Activated T-helper 1 cell treated with anti-CD3 and anti-CD28 coated beads, Interleukin-12 subunit alpha, Interleukin-12 subunit beta, Interleukin-2, Interleukin-4 antibody, amounts not matched to agents 30 ng/mL and 10 ng/mL and 1 ng/mL, durations not matched to agents 14 hours and 24 hours and 36 hours (primary cell): ENCODE data around the gene CYP4F11. TPM values are rescaled to one million over a fixed set of nuclear protein-coding genes. Genes with fewer than 3 reads are reported as not detected.
"Not testable (repeated sequence)": the region's sequence is repeated elsewhere in the genome, so short reads cannot be mapped to it uniquely, and the experiment has no call there.

ENCODE experiments used
- DNase-seq: peaks from one replicate; pipeline ENCODE4 v3.0.0; 2021; ENCODE audit warnings: low spot score
- H3K27ac Mint-ChIP-seq: one replicate; pipeline ENCODE4 v1.8.0; 2021; ENCODE audit warnings: mild to moderate bottlenecking, mixed read lengths
- H3K27me3 Mint-ChIP-seq: one replicate; pipeline ENCODE4 v1.8.0; 2022; ENCODE audit warnings: mild to moderate bottlenecking, moderate library complexity, mixed read lengths; ENCODE audit not compliant: insufficient read depth
- H3K36me3 Mint-ChIP-seq: one replicate; pipeline ENCODE4 v1.8.0; 2021; ENCODE audit warnings: low read depth, mixed read lengths
- H3K4me1 Mint-ChIP-seq: one replicate; pipeline ENCODE4 v1.8.0; 2021; ENCODE audit warnings: low read depth, mixed read lengths
- H3K4me3 Mint-ChIP-seq: one replicate; pipeline ENCODE4 v1.8.0; 2021; ENCODE audit warnings: mild to moderate bottlenecking, moderate library complexity, mixed read lengths
- H3K9me3 Mint-ChIP-seq: one replicate; pipeline ENCODE4 v1.8.0; 2021; ENCODE audit warnings: mixed read lengths
- intact Hi-C: fragments of 100-400 bp; cut with micrococcal nuclease; formaldehyde crosslinking; loops from one replicate; pipeline ENCODE4 v1.15.1; 2024
- total RNA-seq: library from RNA; stranded (reverse); gene quantifications from 2 replicates; pipeline ENCODE4 v1.2.3, GENCODE V29; 2022

CYP4F11 gene
- total RNA-seq: not detected in 2 replicates

GRCh38 chr19:15934332-15935078, at the start of gene CYP4F11:
TSS of gene CYP4F11 (minus strand) at chr19:15934529. CDS start at chr19:15934408, 121 bp downstream.
- H3K9me3 Mint-ChIP-seq: peaks cover 13% of the 10 kb centered on the region
- DNase-seq: no peak
- H3K4me1 Mint-ChIP-seq: no peaks in the 10 kb centered on the region
- H3K36me3 Mint-ChIP-seq: no peaks in the 10 kb centered on the region
- intact Hi-C loops: no loop called here
- H3K27ac Mint-ChIP-seq: no peak within 1 kb of the TSS
- H3K27me3 Mint-ChIP-seq: no peaks in the 10 kb centered on the region
- no peak within 1 kb of the TSS for H3K4me3 Mint-ChIP-seq

GRCh38 chr19:15979293-15979692, 45.0 kb upstream of the CYP4F11 start:
- intact Hi-C loops: no loop called here
- H3K4me1 Mint-ChIP-seq: no peaks in the 10 kb centered on the region

GRCh38 chr19:15977690-15978089, 43.4 kb upstream of the CYP4F11 start:
- Mint-ChIP-seq H3K36me3 (no peaks in the 10 kb centered on the region), H3K27me3 (peaks cover 2% of the 10 kb centered on the region), H3K27ac (no peak overlapping the region)

More at GRCh38 chr19:15979293-15979692, 45.0 kb upstream of the CYP4F11 start:
- H3K4me3 Mint-ChIP-seq: no peak overlapping the region
- H3K27ac Mint-ChIP-seq: no peak overlapping the region
- H3K36me3 Mint-ChIP-seq: no peaks in the 10 kb centered on the region
- peaks cover 9% of the 10 kb centered on the region for H3K9me3 Mint-ChIP-seq
- DNase-seq: no peak
- H3K27me3 Mint-ChIP-seq: peaks cover 2% of the 10 kb centered on the region

GRCh38 chr19:15976836-15977689, 42.7 kb upstream of the CYP4F11 start:
- DNase-seq: no peak
- no peaks in the 10 kb centered on the region for H3K9me3 Mint-ChIP-seq
- H3K27me3 Mint-ChIP-seq: peaks cover 2% of the 10 kb centered on the region
- H3K4me3 Mint-ChIP-seq: no peak overlapping the region
- no peaks in the 10 kb centered on the region for H3K4me1 Mint-ChIP-seq
- H3K27ac Mint-ChIP-seq: no peak overlapping the region
- H3K36me3 Mint-ChIP-seq: no peaks in the 10 kb centered on the region
- intact Hi-C loops: no loop called here

More at GRCh38 chr19:15977690-15978089, 43.4 kb upstream of the CYP4F11 start:
- no peak for DNase-seq
- H3K4me3 Mint-ChIP-seq: no peak overlapping the region
- H3K4me1 Mint-ChIP-seq: no peaks in the 10 kb centered on the region
- intact Hi-C loops: no loop called here
- peaks cover 2% of the 10 kb centered on the region for H3K9me3 Mint-ChIP-seq

GRCh38 chr19:15974856-15975255, 40.5 kb upstream of the CYP4F11 start:
- Mint-ChIP-seq H3K4me3 (no peak overlapping the region), H3K36me3 (no peaks in the 10 kb centered on the region), H3K27ac (no peak overlapping the region), H3K9me3 (no peaks in the 10 kb centered on the region), H3K4me1 (no peaks in the 10 kb centered on the region), H3K27me3 (peaks cover 3% of the 10 kb centered on the region)
- no peak for DNase-seq
- intact Hi-C loops: no loop called here

- DNase-seq, H3K36me3 Mint-ChIP-seq, H3K9me3 Mint-ChIP-seq, H3K4me1 Mint-ChIP-seq, intact Hi-C loops, H3K4me3 Mint-ChIP-seq, H3K27ac Mint-ChIP-seq: not testable (repeated sequence)
- H3K27me3 Mint-ChIP-seq: peaks cover 11% of the 10 kb centered on the region
Measured at GRCh38 chr19:15972043-15972442, 37.7 kb upstream of the CYP4F11 start.

- Mint-ChIP-seq H3K27ac (no peak overlapping the region), H3K36me3 (no peaks in the 10 kb centered on the region), H3K4me1 (no peaks in the 10 kb centered on the region), H3K4me3 (no peak overlapping the region), H3K27me3 (peaks cover 14% of the 10 kb centered on the region), H3K9me3 (no peaks in the 10 kb centered on the region)
- intact Hi-C loops: no loop called here
- no peak for DNase-seq
Measured at GRCh38 chr19:15971224-15971780, 37.0 kb upstream of the CYP4F11 start.

- H3K4me3 Mint-ChIP-seq: no peak overlapping the region
- H3K4me1 Mint-ChIP-seq: no peaks in the 10 kb centered on the region
- peaks cover 12% of the 10 kb centered on the region for H3K27me3 Mint-ChIP-seq
- H3K9me3 Mint-ChIP-seq: no peaks in the 10 kb centered on the region
- no peaks in the 10 kb centered on the region for H3K36me3 Mint-ChIP-seq
- no peak overlapping the region for H3K27ac Mint-ChIP-seq
- intact Hi-C loops: no loop called here
- DNase-seq: no peak
Measured at GRCh38 chr19:15964231-15964630, 29.9 kb upstream of the CYP4F11 start.

GRCh38 chr19:15962319-15962718, 28.0 kb upstream of the CYP4F11 start:
- Mint-ChIP-seq H3K4me1 (no peaks in the 10 kb centered on the region), H3K4me3 (no peak overlapping the region), H3K27ac (no peak overlapping the region), H3K9me3 (no peaks in the 10 kb centered on the region), H3K36me3 (no peaks in the 10 kb centered on the region), H3K27me3 (peaks cover 11% of the 10 kb centered on the region)
- intact Hi-C loops: no loop called here
- DNase-seq: no peak

GRCh38 chr19:15954820-15955219, 20.5 kb upstream of the CYP4F11 start:
- H3K9me3 Mint-ChIP-seq: peaks cover under 1% of the 10 kb centered on the region
- no peaks in the 10 kb centered on the region for H3K4me1 Mint-ChIP-seq

GRCh38 chr19:15948223-15949058, 14.1 kb upstream of the CYP4F11 start, which contains the start of gene OR10H4:
TSS of gene OR10H4 (plus strand) at chr19:15949008. CDS start at chr19:15949008, 0 bp downstream.
- no peak within 1 kb of the TSS for H3K27ac Mint-ChIP-seq
- H3K4me3 Mint-ChIP-seq: no peak within 1 kb of the TSS
- DNase-seq: no peak
- peaks cover 19% of the 10 kb centered on the region for H3K9me3 Mint-ChIP-seq
- H3K36me3 Mint-ChIP-seq: no peaks in the 10 kb centered on the region
- peaks cover 15% of the 10 kb centered on the region for H3K27me3 Mint-ChIP-seq
- H3K4me1 Mint-ChIP-seq: no peaks in the 10 kb centered on the region
- intact Hi-C loops: no loop called here

More at GRCh38 chr19:15954820-15955219, 20.5 kb upstream of the CYP4F11 start:
- intact Hi-C loops: no loop called here
- H3K27ac Mint-ChIP-seq: no peak overlapping the region
- H3K36me3 Mint-ChIP-seq: no peaks in the 10 kb centered on the region
- no peak overlapping the region for H3K4me3 Mint-ChIP-seq
- peaks cover 9% of the 10 kb centered on the region for H3K27me3 Mint-ChIP-seq
- no peak for DNase-seq

GRCh38 chr19:15945301-15945700, 11.0 kb upstream of the CYP4F11 start:
- Mint-ChIP-seq H3K27me3 (peaks cover 19% of the 10 kb centered on the region), H3K4me1 (no peaks in the 10 kb centered on the region)
- intact Hi-C loops: no loop called here

More at GRCh38 chr19:15945301-15945700, 11.0 kb upstream of the CYP4F11 start:
- H3K4me3 Mint-ChIP-seq: no peak overlapping the region
- H3K27ac Mint-ChIP-seq: no peak overlapping the region
- no peak for DNase-seq
- peaks cover 19% of the 10 kb centered on the region for H3K9me3 Mint-ChIP-seq
- no peaks in the 10 kb centered on the region for H3K36me3 Mint-ChIP-seq
